ENCODE results near the gene PRPF8. TPM values are rescaled to one million over a fixed set of nuclear protein-coding genes. Genes with fewer than 3 reads are reported as not detected.

Gene PRPF8
- total and polyA plus RNA-seq, 2 of the 13 experiments (the other 11 are each of a cell fraction or from before 2014, with no cell fraction given), result 112 to 179 TPM

- TF ChIP-seq ZNF276 (CRISPR knock-in tag; IDR thresholded peaks at IDR 0.05; ENCODE audit: low read depth), result no peak
- no peak for TF ChIP-seq ZNF160 (CRISPR knock-in tag; IDR thresholded peaks at IDR 0.05)
- no peak for TF ChIP-seq SUZ12 (IDR thresholded peaks at IDR 0.05; ENCODE audit: low read depth, low read length)
- TF ChIP-seq ZFP41 (CRISPR knock-in tag; IDR thresholded peaks at IDR 0.05; ENCODE audit: borderline replicate concordance), result no peak
- no peak for TF ChIP-seq SMAD9 (CRISPR knock-in tag; IDR thresholded peaks at IDR 0.05)
- peak; percentile 3; the same call in 1 of the 3 replicates for TF ChIP-seq MXI1 (IDR thresholded peaks at IDR 0.05; ENCODE audit: borderline replicate concordance, low read depth, low read length)
- no peak for TF ChIP-seq MYPOP (CRISPR knock-in tag; IDR thresholded peaks at IDR 0.05)
- 0 out of 2 replicates have a peak, but pooled peaks have one; percentile 9 for TF ChIP-seq ZSCAN25 (CRISPR knock-in tag; IDR thresholded peaks at IDR 0.05)
- TF ChIP-seq ZNF576 (CRISPR knock-in tag; IDR thresholded peaks at IDR 0.05), result no peak
- TF ChIP-seq BCL3 (CRISPR knock-in tag; IDR thresholded peaks at IDR 0.05), result peak; percentile 68; the same call in 1 of the 2 replicates
- TF ChIP-seq STAT5B (CRISPR knock-in tag; IDR thresholded peaks at IDR 0.05), result no peak
- TF ChIP-seq ZNF280B (CRISPR knock-in tag; IDR thresholded peaks at IDR 0.05; ENCODE audit: borderline replicate concordance), result no peak
- TF ChIP-seq ZNF12 (CRISPR knock-in tag; IDR thresholded peaks at IDR 0.05), result peak; percentile 54; the same call in 1 of the 2 replicates
- no peak for TF ChIP-seq SETDB1 (CRISPR knock-in tag; IDR thresholded peaks at IDR 0.05; ENCODE audit: borderline replicate concordance)
- TF ChIP-seq FOXM1 (CRISPR knock-in tag; IDR thresholded peaks at IDR 0.05), result no peak
- no peak for TF ChIP-seq MTA1 (CRISPR knock-in tag; IDR thresholded peaks at IDR 0.05; ENCODE audit: borderline replicate concordance)
- TF ChIP-seq PRDM15 (CRISPR knock-in tag; IDR thresholded peaks at IDR 0.05), result no peak
- no peak for TF ChIP-seq CREB1 (IDR thresholded peaks at IDR 0.05)
- no peak for TF ChIP-seq CREB1 (CRISPR knock-in tag; IDR thresholded peaks at IDR 0.05)
Measured at GRCh38 chr17:1724869-1725641, 40.4 kb upstream of the PRPF8 start (continued).
